ENCODE results near the gene ELF5. TPM values are rescaled to one million over a fixed set of nuclear protein-coding genes. Genes with fewer than 3 reads are reported as not detected.
A peak's percentile ranks its signal among the peaks of the same experiment; 100 is the strongest.

The ELF5 gene
- total RNA-seq, 1 experiment from 2014 or later, result not detected

GRCh38 chr11:34512840-34513681 lies 533 bp downstream of the ELF5 start:
- no peaks in the 10 kb centered on the region for H3K9me3 Mint-ChIP-seq (ENCODE audit: unreplicated experiment)
- H3K36me3 Mint-ChIP-seq (ENCODE audit: insufficient read depth, unreplicated experiment), result no peaks in the 10 kb centered on the region
- H3K27ac Mint-ChIP-seq (ENCODE audit: low read depth, unreplicated experiment), result no peak overlapping the region
- POLR2A ChIA-PET, result interaction anchor here (0.6 to 0.7 kb wide), 3 partner anchors 328 to 403 kb away, joined by 3 read pairs; no protein-coding TSS in a partner anchor
- intact Hi-C loops (cut with micrococcal nuclease), result loop anchor here (1.0 to 5.0 kb wide), 4 partner anchors 59 to 879 kb away; no protein-coding TSS in a partner anchor
- BruUV-seq (replicated peaks), result no TSS peak
- peaks cover 5% of the 10 kb centered on the region for H3K27me3 Mint-ChIP-seq (ENCODE audit: insufficient read depth, unreplicated experiment)
- no peak overlapping the region for H3K4me3 Mint-ChIP-seq (ENCODE audit: unreplicated experiment)
- peak; percentile 66 for DNase-seq (ENCODE audit: unreplicated experiment)
- H3K4me1 Mint-ChIP-seq (ENCODE audit: insufficient read depth, unreplicated experiment), result no peaks in the 10 kb centered on the region
- CTCF ChIA-PET, result interaction anchor here (0.6 to 4.8 kb wide), 39 partner anchors 10 to 870 kb away, joined by 3 to 33 read pairs (median 4); no protein-coding TSS in a partner anchor
- peak; percentile 63 for TF ChIP-seq CTCF (IDR thresholded peaks at IDR 0.05; ENCODE audit: unreplicated experiment)

- Mint-ChIP-seq H3K9me3 (ENCODE audit: unreplicated experiment) (no peaks in the 10 kb centered on the region), H3K36me3 (ENCODE audit: insufficient read depth, unreplicated experiment) (no peaks in the 10 kb centered on the region), H3K4me3 (ENCODE audit: unreplicated experiment) (no peak overlapping the region), H3K27me3 (ENCODE audit: insufficient read depth, unreplicated experiment) (no peaks in the 10 kb centered on the region), H3K27ac (ENCODE audit: low read depth, unreplicated experiment) (no peak overlapping the region), H3K4me1 (ENCODE audit: insufficient read depth, unreplicated experiment) (no peaks in the 10 kb centered on the region)
- BruUV-seq (replicated peaks), result no TSS peak
- TF ChIP-seq CTCF (IDR thresholded peaks at IDR 0.05; ENCODE audit: unreplicated experiment), result no peak
- CTCF ChIA-PET, result interaction anchor here (0.6 to 1.0 kb wide), 4 partner anchors 76 to 863 kb away, joined by 3 read pairs; no protein-coding TSS in a partner anchor
- DNase-seq (ENCODE audit: unreplicated experiment), result no peak
- intact Hi-C loops (cut with micrococcal nuclease), result loop anchor here (5.0 kb wide), 2 partner anchors 62 to 77 kb away; no protein-coding TSS in a partner anchor
- POLR2A ChIA-PET, result interaction anchor here (0.7 kb wide), 1 partner anchor 424 kb away, joined by 4 read pairs; no protein-coding TSS in a partner anchor
Observed at GRCh38 chr11:34510673-34511072, 2.9 kb downstream of the ELF5 start.

- Mint-ChIP-seq H3K27me3 (ENCODE audit: insufficient read depth, unreplicated experiment) (no peaks in the 10 kb centered on the region), H3K27ac (ENCODE audit: low read depth, unreplicated experiment) (no peak overlapping the region), H3K36me3 (ENCODE audit: insufficient read depth, unreplicated experiment) (no peaks in the 10 kb centered on the region), H3K4me1 (ENCODE audit: insufficient read depth, unreplicated experiment) (no peaks in the 10 kb centered on the region), H3K9me3 (ENCODE audit: unreplicated experiment) (no peaks in the 10 kb centered on the region), H3K4me3 (ENCODE audit: unreplicated experiment) (no peak overlapping the region)
- no peak for DNase-seq (ENCODE audit: unreplicated experiment)
- POLR2A ChIA-PET, result no interaction called here
- no peak for TF ChIP-seq CTCF (IDR thresholded peaks at IDR 0.05; ENCODE audit: unreplicated experiment)
- CTCF ChIA-PET, result interaction anchor here (1.0 kb wide), 1 partner anchor 381 kb away, joined by 3 read pairs; no protein-coding TSS in a partner anchor
- no TSS peak for BruUV-seq (replicated peaks)
- intact Hi-C loops (cut with micrococcal nuclease), result loop anchor here (5.0 kb wide), 2 partner anchors 62 to 77 kb away; no protein-coding TSS in a partner anchor
Observed at GRCh38 chr11:34510218-34510617, 3.4 kb downstream of the ELF5 start.

GRCh38 chr11:34509336-34509876 lies 4.2 kb downstream of the ELF5 start:
- H3K4me1 Mint-ChIP-seq (ENCODE audit: insufficient read depth, unreplicated experiment), result no peaks in the 10 kb centered on the region
- no peaks in the 10 kb centered on the region for H3K9me3 Mint-ChIP-seq (ENCODE audit: unreplicated experiment)
- no TSS peak for BruUV-seq (replicated peaks)
- H3K4me3 Mint-ChIP-seq (ENCODE audit: unreplicated experiment), result no peak overlapping the region
- TF ChIP-seq CTCF (IDR thresholded peaks at IDR 0.05; ENCODE audit: unreplicated experiment), result no peak
- no peaks in the 10 kb centered on the region for H3K27me3 Mint-ChIP-seq (ENCODE audit: insufficient read depth, unreplicated experiment)
- DNase-seq (ENCODE audit: unreplicated experiment), result no peak
- no peaks in the 10 kb centered on the region for H3K36me3 Mint-ChIP-seq (ENCODE audit: insufficient read depth, unreplicated experiment)
- POLR2A ChIA-PET, result interaction anchor here (1.3 kb wide), 1 partner anchor 10 kb away, joined by 4 read pairs; no protein-coding TSS in a partner anchor
- no peak overlapping the region for H3K27ac Mint-ChIP-seq (ENCODE audit: low read depth, unreplicated experiment)
- intact Hi-C loops (cut with micrococcal nuclease), result no loop called here
- CTCF ChIA-PET, result no interaction called here
